SHP77 treated with DMSO at 0.1 percent for 48 hours (cell line): ENCODE data around the gene WRAP53.

Experiments
- DNase-seq: peaks from one replicate; lab custom pipeline; 2025; lab: John Stamatoyannopoulos, UW

Gene WRAP53

GRCh38 chr17:7745748-7746470 lies 57.6 kb downstream of the WRAP53 start:
- DNase-seq: no peak

- DNase-seq: no peak
Measured at GRCh38 chr17:7747635-7748071, 59.4 kb downstream of the WRAP53 start.

- no peak for DNase-seq
Measured at GRCh38 chr17:7748076-7748775, 59.9 kb downstream of the WRAP53 start.

GRCh38 chr17:7750321-7750821 lies 62.1 kb downstream of the WRAP53 start:
- no peak for DNase-seq
